HEK293 (cell line): ENCODE results near the gene C5orf63.

Experiments
- CTCF ChIA-PET: fragments of 350-600 bp; formaldehyde crosslinking; extraction: SDS; loops from one replicate; lab custom pipeline; 2021; ENCODE audit warnings: antibody characterized with exemption; lab: Yijun Ruan, JAX
- POLR2A ChIA-PET: fragments of 300-600 bp; formaldehyde crosslinking; extraction: SDS; loops from one replicate; lab custom pipeline; 2020; ENCODE audit warnings: antibody characterized with exemption, inconsistent platforms; lab: Yijun Ruan, JAX
- H3K27ac ChIP-seq: fragments of 200-500 bp; sonication (Bioruptor generic); 2 replicates; pipeline ENCODE4 v1.5.1; 2014; ENCODE audit warnings: low read depth, low read length, control low read depth, inconsistent platforms; ENCODE audit errors: extremely low read depth
- H3K36me3 ChIP-seq, 2 experiments: fragments of 200-500 bp in 1 of 2; sonication (Bioruptor generic) in 1 of 2; 1 replicate in 1 of 2; 2 replicates in 1 of 2; pipeline ENCODE4 v1.5.1; 2014 to 2017; ENCODE audit warnings: inconsistent platforms in 2 of 2, low read length in 2 of 2; ENCODE audit not compliant: control insufficient read depth in 2 of 2, insufficient read depth in 1 of 2
- H3K4me1 ChIP-seq: fragments of 200-500 bp; sonication (Bioruptor generic); 2 replicates; pipeline ENCODE4 v1.5.1; 2014; ENCODE audit warnings: mild to moderate bottlenecking, low read length, inconsistent platforms; ENCODE audit not compliant: control insufficient read depth, insufficient read depth
- H3K4me3 ChIP-seq: 2 replicates; pipeline ENCODE4 v1.5.1; 2011; ENCODE audit warnings: low read depth, mild to moderate bottlenecking, control low read depth, low read length, moderate library complexity
- H3K9me3 ChIP-seq: fragments of 200-500 bp; sonication (Bioruptor generic); 2 replicates; pipeline ENCODE4 v1.5.1; 2014; ENCODE audit warnings: low read depth, low read length, inconsistent platforms; ENCODE audit not compliant: control insufficient read depth, insufficient read depth
- GLI2 ChIP-seq: fragments of 450-650 bp; formaldehyde crosslinking; IDR thresholded peaks from 2 replicates; pipeline ENCODE4; 2017; ENCODE audit warnings: missing biosample characterization, missing genetic modification characterization, low read depth, borderline replicate concordance
- HOXC10 ChIP-seq: sonication (generic); formaldehyde crosslinking; IDR thresholded peaks from 2 replicates; pipeline ENCODE4 v1.8.1; 2023; ENCODE audit warnings: mild to moderate bottlenecking, missing genetic modification reagents
- PRDM1 ChIP-seq: fragments of 450-650 bp; formaldehyde crosslinking; IDR thresholded peaks from 2 replicates; pipeline ENCODE4; 2016; ENCODE audit warnings: missing biosample characterization, missing genetic modification characterization
- RBAK ChIP-seq: fragments of 450-650 bp; formaldehyde crosslinking; IDR thresholded peaks from 2 replicates; pipeline ENCODE4 v1.5.1; 2016; ENCODE audit warnings: missing biosample characterization, missing genetic modification characterization
- SALL2 ChIP-seq: fragments of 450-650 bp; formaldehyde crosslinking; IDR thresholded peaks from 2 replicates; pipeline ENCODE4 v1.5.0; 2017; ENCODE audit warnings: missing biosample characterization, mild to moderate bottlenecking, missing genetic modification characterization, borderline replicate concordance
- SCRT1 ChIP-seq: fragments of 450-650 bp; formaldehyde crosslinking; IDR thresholded peaks from 2 replicates; pipeline ENCODE4 v1.5.1; 2016; ENCODE audit warnings: missing biosample characterization, missing genetic modification characterization, borderline replicate concordance
- WT1 ChIP-seq: fragments of 450-650 bp; formaldehyde crosslinking; IDR thresholded peaks from 2 replicates; pipeline ENCODE4 v1.5.1; 2016; ENCODE audit warnings: missing biosample characterization, missing genetic modification characterization
- ZNF175 ChIP-seq: fragments of 450-650 bp; formaldehyde crosslinking; IDR thresholded peaks from 2 replicates; pipeline ENCODE4 v1.5.1; 2016; ENCODE audit warnings: missing biosample characterization, missing genetic modification characterization
- ZNF37A ChIP-seq: fragments of 450-650 bp; IDR thresholded peaks from 2 replicates; pipeline ENCODE4 v1.5.1; 2018; ENCODE audit warnings: missing biosample characterization, missing genetic modification characterization
- ZNF501 ChIP-seq: fragments of 450-650 bp; formaldehyde crosslinking; IDR thresholded peaks from 2 replicates; pipeline ENCODE4 v1.5.1; 2016; ENCODE audit warnings: missing biosample characterization, missing genetic modification characterization
- ZNF600 ChIP-seq: fragments of 450-650 bp; formaldehyde crosslinking; IDR thresholded peaks from 2 replicates; pipeline ENCODE4 v1.5.1; 2016; ENCODE audit warnings: missing biosample characterization, missing genetic modification characterization
- ZNF624 ChIP-seq: fragments of 450-650 bp; formaldehyde crosslinking; IDR thresholded peaks from 2 replicates; pipeline ENCODE4 v1.5.1; 2017; ENCODE audit warnings: missing biosample characterization, missing genetic modification characterization
- ZNF654 ChIP-seq: fragments of 450-650 bp; formaldehyde crosslinking; IDR thresholded peaks from 2 replicates; pipeline ENCODE4 v1.5.1; 2016; ENCODE audit warnings: low read depth, missing biosample characterization, missing genetic modification characterization
- ZNF677 ChIP-seq: fragments of 450-650 bp; IDR thresholded peaks from 2 replicates; pipeline ENCODE4 v1.5.0; 2018; ENCODE audit warnings: missing biosample characterization, mild to moderate bottlenecking, missing genetic modification characterization, moderate library complexity
- ZNF785 ChIP-seq: fragments of 450-650 bp; formaldehyde crosslinking; IDR thresholded peaks from 2 replicates; pipeline ENCODE4 v1.5.1; 2016; ENCODE audit warnings: missing biosample characterization, missing genetic modification characterization
- TF ChIP-seq, protein P1 (sequence below): fragments of 450-650 bp; formaldehyde crosslinking; IDR thresholded peaks from 2 replicates; pipeline ENCODE4 v1.5.1; 2017; ENCODE audit warnings: missing biosample characterization, mild to moderate bottlenecking, missing genetic modification characterization, moderate library complexity
- TF ChIP-seq, protein P2 (sequence below): fragments of 450-650 bp; formaldehyde crosslinking; IDR thresholded peaks from 2 replicates; pipeline ENCODE4 v1.5.1; 2016; ENCODE audit warnings: missing biosample characterization, missing genetic modification characterization
- TF ChIP-seq, protein P3 (sequence below): fragments of 450-650 bp; formaldehyde crosslinking; IDR thresholded peaks from 2 replicates; pipeline ENCODE4; 2016; ENCODE audit warnings: missing biosample characterization, missing genetic modification characterization
- TF ChIP-seq, protein P4 (sequence below): fragments of 450-650 bp; formaldehyde crosslinking; IDR thresholded peaks from 2 replicates; pipeline ENCODE4 v1.5.1; 2016; ENCODE audit warnings: missing biosample characterization, missing genetic modification characterization

Gene C5orf63

DNA sequence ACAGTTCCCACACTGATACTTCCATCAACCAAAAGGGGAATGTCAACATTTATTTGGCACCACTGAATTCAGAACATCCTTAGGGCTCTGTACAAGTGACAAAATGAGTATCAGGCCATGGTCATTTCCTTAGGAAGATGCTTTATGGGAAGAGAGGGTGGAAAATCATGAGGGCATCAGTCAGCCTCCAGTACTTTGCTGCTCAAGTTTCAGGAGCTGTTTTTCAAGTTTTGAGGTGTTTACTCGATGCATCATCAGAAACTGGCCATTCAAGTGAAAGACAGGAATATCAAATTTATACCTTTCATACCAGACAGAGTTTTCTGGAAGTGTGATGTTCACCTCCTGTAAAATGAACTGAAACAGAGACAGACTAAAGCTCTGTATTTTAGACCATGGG is 21.7 kb downstream of the C5orf63 start:
- Histone ChIP-seq H3K4me3 (no peak overlapping the region), H3K27ac (no peak overlapping the region), H3K36me3 (peaks cover 0 to 12% of the 10 kb centered on the region in 2 experiments; a peak in 1 of 3 replicates), H3K9me3 (no peaks in the 10 kb centered on the region), H3K4me1 (no peaks in the 10 kb centered on the region)
- TF ChIP-seq, protein P1, sequence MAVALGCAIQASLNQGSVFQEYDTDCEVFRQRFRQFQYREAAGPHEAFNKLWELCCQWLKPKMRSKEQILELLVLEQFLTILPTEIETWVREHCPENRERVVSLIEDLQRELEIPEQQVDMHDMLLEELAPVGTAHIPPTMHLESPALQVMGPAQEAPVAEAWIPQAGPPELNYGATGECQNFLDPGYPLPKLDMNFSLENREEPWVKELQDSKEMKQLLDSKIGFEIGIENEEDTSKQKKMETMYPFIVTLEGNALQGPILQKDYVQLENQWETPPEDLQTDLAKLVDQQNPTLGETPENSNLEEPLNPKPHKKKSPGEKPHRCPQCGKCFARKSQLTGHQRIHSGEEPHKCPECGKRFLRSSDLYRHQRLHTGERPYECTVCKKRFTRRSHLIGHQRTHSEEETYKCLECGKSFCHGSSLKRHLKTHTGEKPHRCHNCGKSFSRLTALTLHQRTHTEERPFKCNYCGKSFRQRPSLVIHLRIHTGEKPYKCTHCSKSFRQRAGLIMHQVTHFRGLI (tag by site-specific recombination) = no peak
- TF ChIP-seq ZNF501 (no peak), GLI2 (tag by site-specific recombination) (no peak)
- CTCF ChIA-PET = no interaction called here
- POLR2A ChIA-PET = no interaction called here

DNA sequence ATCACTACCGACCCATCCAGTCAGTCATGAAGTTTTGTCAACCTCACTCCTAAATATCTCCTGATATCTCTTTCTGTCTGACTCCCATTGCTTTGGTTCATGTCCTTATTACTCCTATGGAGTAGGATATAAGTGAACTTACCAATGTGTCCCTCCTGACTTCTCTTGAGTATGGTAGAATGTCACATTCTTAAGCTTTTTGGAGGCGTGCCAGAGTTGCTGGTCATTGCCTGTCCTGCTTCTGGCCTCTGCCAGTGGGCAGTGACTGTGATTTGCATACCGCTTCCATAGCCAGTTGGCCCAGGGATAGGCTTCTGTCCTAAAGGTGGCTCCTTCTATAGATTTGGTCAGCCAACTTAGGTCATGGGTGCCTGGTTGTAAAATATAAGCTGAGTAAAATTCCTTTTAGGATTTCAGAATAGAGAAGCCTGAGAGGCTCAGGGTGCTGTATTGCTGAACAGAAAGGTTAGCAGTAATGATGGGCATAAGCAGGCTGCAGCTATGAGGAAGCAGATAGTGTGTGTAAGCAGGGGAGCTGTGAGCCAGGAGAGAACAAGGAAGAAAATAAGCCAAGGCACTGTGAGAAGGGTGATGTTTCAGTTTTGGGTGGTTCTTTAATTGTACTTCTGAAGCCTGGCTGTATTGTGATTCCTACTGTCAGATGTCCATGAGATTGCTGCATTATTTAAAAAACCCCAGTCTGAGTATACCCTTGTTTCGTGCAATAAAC is 26.8 kb downstream of the C5orf63 start:
- TF ChIP-seq ZNF37A (tag by site-specific recombination) (no peak), PRDM1 (tag by site-specific recombination) (no peak), ZNF175 (tag by site-specific recombination) (no peak), ZNF677 (tag by site-specific recombination) (no peak), WT1 (no peak), ZNF785 (tag by site-specific recombination) (no peak), SCRT1 (tag by site-specific recombination) (no peak), RBAK (tag by site-specific recombination) (no peak), ZNF600 (tag by site-specific recombination) (no peak), HOXC10 (CRISPR knock-in tag) (no peak)
- H3K36me3 ChIP-seq = peaks cover 0 to 6% of the 10 kb centered on the region in 2 experiments; a peak in 1 of 3 replicates
- H3K4me1 ChIP-seq = peaks cover 4% of the 10 kb centered on the region
- H3K4me3 ChIP-seq = no peak overlapping the region
- ChIA-PET CTCF (interaction anchor here (0.7 to 0.9 kb wide), 2 partner anchors 10 to 168 kb away, joined by 3 read pairs; no protein-coding TSS in a partner anchor), POLR2A (no interaction called here)
- no peak overlapping the region for H3K27ac ChIP-seq
- H3K9me3 ChIP-seq = no peaks in the 10 kb centered on the region

DNA sequence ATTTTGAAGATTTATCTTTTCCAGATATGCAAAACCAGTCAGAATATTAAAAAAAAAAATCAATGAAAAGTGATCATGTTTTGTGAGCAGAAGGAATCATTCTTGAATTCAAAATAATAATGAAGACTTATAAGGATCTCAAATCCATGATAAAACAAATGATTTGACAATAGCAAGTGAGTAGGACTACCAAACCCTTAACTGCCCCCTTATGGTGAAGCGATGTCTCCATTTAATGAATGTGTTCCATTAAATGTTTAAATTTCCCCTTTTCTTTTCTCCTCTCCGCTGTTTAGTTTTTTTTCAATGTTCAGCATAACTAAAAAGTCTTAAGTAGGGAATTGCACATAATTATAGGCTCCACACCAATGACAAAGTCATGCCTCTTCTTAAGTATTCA is 30.7 kb downstream of the C5orf63 start:
- Histone ChIP-seq H3K36me3 (peaks cover 0 to 6% of the 10 kb centered on the region in 2 experiments; a peak in 1 of 3 replicates), H3K9me3 (no peaks in the 10 kb centered on the region), H3K4me3 (no peak overlapping the region)
- CTCF ChIA-PET = no interaction called here
- POLR2A ChIA-PET = no interaction called here
- TF ChIP-seq, protein P2, sequence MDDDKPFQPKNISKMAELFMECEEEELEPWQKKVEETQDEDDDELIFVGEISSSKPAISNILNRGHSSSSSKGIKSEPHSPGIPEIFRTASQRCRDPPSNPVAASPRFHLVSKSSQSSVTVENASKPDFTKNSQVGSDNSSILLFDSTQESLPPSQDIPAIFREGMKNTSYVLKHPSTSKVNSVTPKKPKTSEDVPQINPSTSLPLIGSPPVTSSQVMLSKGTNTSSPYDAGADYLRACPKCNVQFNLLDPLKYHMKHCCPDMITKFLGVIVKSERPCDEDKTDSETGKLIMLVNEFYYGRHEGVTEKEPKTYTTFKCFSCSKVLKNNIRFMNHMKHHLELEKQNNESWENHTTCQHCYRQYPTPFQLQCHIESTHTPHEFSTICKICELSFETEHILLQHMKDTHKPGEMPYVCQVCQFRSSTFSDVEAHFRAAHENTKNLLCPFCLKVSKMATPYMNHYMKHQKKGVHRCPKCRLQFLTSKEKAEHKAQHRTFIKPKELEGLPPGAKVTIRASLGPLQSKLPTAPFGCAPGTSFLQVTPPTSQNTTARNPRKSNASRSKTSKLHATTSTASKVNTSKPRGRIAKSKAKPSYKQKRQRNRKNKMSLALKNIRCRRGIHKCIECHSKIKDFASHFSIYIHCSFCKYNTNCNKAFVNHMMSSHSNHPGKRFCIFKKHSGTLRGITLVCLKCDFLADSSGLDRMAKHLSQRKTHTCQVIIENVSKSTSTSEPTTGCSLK (tag by site-specific recombination) = no peak
- TF ChIP-seq, protein P3, sequence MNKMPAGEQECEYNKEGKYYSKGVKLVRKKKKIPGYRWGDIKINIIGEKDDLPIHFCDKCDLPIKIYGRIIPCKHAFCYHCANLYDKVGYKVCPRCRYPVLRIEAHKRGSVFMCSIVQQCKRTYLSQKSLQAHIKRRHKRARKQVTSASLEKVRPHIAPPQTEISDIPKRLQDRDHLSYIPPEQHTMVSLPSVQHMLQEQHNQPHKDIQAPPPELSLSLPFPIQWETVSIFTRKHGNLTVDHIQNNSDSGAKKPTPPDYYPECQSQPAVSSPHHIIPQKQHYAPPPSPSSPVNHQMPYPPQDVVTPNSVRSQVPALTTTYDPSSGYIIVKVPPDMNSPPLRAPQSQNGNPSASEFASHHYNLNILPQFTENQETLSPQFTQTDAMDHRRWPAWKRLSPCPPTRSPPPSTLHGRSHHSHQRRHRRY = no peak
- TF ChIP-seq ZNF624 (tag by site-specific recombination) (no peak), ZNF654 (peak; percentile 9; the same call in 1 of the 2 replicates), SALL2 (no peak)
- TF ChIP-seq, protein P4, sequence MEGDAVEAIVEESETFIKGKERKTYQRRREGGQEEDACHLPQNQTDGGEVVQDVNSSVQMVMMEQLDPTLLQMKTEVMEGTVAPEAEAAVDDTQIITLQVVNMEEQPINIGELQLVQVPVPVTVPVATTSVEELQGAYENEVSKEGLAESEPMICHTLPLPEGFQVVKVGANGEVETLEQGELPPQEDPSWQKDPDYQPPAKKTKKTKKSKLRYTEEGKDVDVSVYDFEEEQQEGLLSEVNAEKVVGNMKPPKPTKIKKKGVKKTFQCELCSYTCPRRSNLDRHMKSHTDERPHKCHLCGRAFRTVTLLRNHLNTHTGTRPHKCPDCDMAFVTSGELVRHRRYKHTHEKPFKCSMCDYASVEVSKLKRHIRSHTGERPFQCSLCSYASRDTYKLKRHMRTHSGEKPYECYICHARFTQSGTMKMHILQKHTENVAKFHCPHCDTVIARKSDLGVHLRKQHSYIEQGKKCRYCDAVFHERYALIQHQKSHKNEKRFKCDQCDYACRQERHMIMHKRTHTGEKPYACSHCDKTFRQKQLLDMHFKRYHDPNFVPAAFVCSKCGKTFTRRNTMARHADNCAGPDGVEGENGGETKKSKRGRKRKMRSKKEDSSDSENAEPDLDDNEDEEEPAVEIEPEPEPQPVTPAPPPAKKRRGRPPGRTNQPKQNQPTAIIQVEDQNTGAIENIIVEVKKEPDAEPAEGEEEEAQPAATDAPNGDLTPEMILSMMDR (tag by site-specific recombination) = 0 out of 2 replicates have a peak, but pooled peaks have one; percentile 13
- TF ChIP-seq, all 188 proteins: peak for 2
- Histone ChIP-seq H3K4me1 (peaks cover 13% of the 10 kb centered on the region), H3K27ac (no peak overlapping the region)
